ENCODE measurements around the gene PIGU. TPM values are rescaled to one million over a fixed set of nuclear protein-coding genes. Genes with fewer than 3 reads are reported as not detected.

Gene PIGU
- total and polyA plus RNA-seq, 2 donors (not counting 1 experiment from before 2014, with no cell fraction given): 6.4 to 42.6 TPM

- TF ChIP-seq CTCF (conservative IDR thresholded peaks at IDR 0.05 in 1 of 2, IDR thresholded peaks at IDR 0.05 in 1 of 2; ENCODE audit: low read depth in 1 of 2, low read length in 2 of 2): no peak
- no peak for TF ChIP-seq EZH2 (IDR thresholded peaks at IDR 0.05; ENCODE audit: low read length, missing control alignments)
- DNase-seq (ENCODE audit: low read depth in 2 of 2): peak; percentile 89 to 94
- Histone ChIP-seq H3K9ac (ENCODE audit: insufficient read depth, low read length) (peak within 1 kb of the TSS; percentile 97), H3K79me2 (ENCODE audit: control insufficient read depth, insufficient read depth, low read length) (no peaks in the 10 kb centered on the region), H3K27ac (ENCODE audit: insufficient read depth, low read length) (peak within 1 kb of the TSS; percentile 68), H3K4me3 (replicated peaks in 1 of 4; ENCODE audit: control extremely low read depth in 1 of 4, insufficient read depth in 1 of 4, low read depth in 3 of 4, low read length in 4 of 4) (peak within 1 kb of the TSS; percentile 77 to 89 (median 85)), H3K36me3 (ENCODE audit: control insufficient read depth, insufficient read depth, low read length) (no peaks in the 10 kb centered on the region), H3K4me2 (ENCODE audit: extremely low read depth, insufficient read depth, low read length) (peak within 1 kb of the TSS; percentile 100), H3K27me3 (ENCODE audit: control insufficient read depth, insufficient read depth, low read length) (no peaks in the 10 kb centered on the region), H4K20me1 (ENCODE audit: control insufficient read depth, extremely low read depth, insufficient read depth, low read length) (no peaks in the 10 kb centered on the region), H3K4me1 (ENCODE audit: control insufficient read depth, extremely low read depth, insufficient read depth, low read length) (peaks cover 12% of the 10 kb centered on the region), H2AFZ (ENCODE audit: low read length) (peak within 1 kb of the TSS; percentile 97), H3K9me3 (ENCODE audit: control insufficient read depth, insufficient read depth, low read depth, low read length) (no peaks in the 10 kb centered on the region)
Measured at GRCh38 chr20:34704177-34705007, 27.5 kb upstream of the PIGU start, which contains the start of gene TP53INP2. TSS of gene TP53INP2 (plus strand) at chr20:34704344. CDS start at chr20:34708740, 4,396 bp downstream.

GRCh38 chr20:34703424-34704176 lies 26.7 kb upstream of the PIGU start:
- Histone ChIP-seq H3K79me2 (ENCODE audit: control insufficient read depth, insufficient read depth, low read length) (no peaks in the 10 kb centered on the region), H4K20me1 (ENCODE audit: control insufficient read depth, extremely low read depth, insufficient read depth, low read length) (no peaks in the 10 kb centered on the region), H3K27me3 (ENCODE audit: control insufficient read depth, insufficient read depth, low read length) (no peaks in the 10 kb centered on the region), H3K9ac (ENCODE audit: insufficient read depth, low read length) (peak overlapping the region; percentile 97), H3K27ac (ENCODE audit: insufficient read depth, low read length) (peak overlapping the region; percentile 68), H3K4me2 (ENCODE audit: extremely low read depth, insufficient read depth, low read length) (peak overlapping the region; percentile 100), H3K4me3 (replicated peaks in 1 of 4; ENCODE audit: control extremely low read depth in 1 of 4, insufficient read depth in 1 of 4, low read depth in 3 of 4, low read length in 4 of 4) (peak overlapping the region; percentile 77 to 89 (median 85)), H3K4me1 (ENCODE audit: control insufficient read depth, extremely low read depth, insufficient read depth, low read length) (peaks cover 12% of the 10 kb centered on the region), H2AFZ (ENCODE audit: low read length) (peak overlapping the region; percentile 97), H3K36me3 (ENCODE audit: control insufficient read depth, insufficient read depth, low read length) (no peaks in the 10 kb centered on the region), H3K9me3 (ENCODE audit: control insufficient read depth, insufficient read depth, low read depth, low read length) (no peaks in the 10 kb centered on the region)
- TF ChIP-seq EZH2 (IDR thresholded peaks at IDR 0.05; ENCODE audit: low read length, missing control alignments): no peak
- TF ChIP-seq CTCF (conservative IDR thresholded peaks at IDR 0.05 in 1 of 2, IDR thresholded peaks at IDR 0.05 in 1 of 2; ENCODE audit: low read depth in 1 of 2, low read length in 2 of 2): no peak
- DNase-seq (ENCODE audit: low read depth in 2 of 2): peak; percentile 18 to 22

- TF ChIP-seq EZH2 (IDR thresholded peaks at IDR 0.05; ENCODE audit: low read length, missing control alignments) (no peak), CTCF (conservative IDR thresholded peaks at IDR 0.05 in 1 of 2, IDR thresholded peaks at IDR 0.05 in 1 of 2; ENCODE audit: low read depth in 1 of 2, low read length in 2 of 2) (no peak)
- Histone ChIP-seq H3K79me2 (ENCODE audit: control insufficient read depth, insufficient read depth, low read length) (no peaks in the 10 kb centered on the region), H3K36me3 (ENCODE audit: control insufficient read depth, insufficient read depth, low read length) (no peaks in the 10 kb centered on the region), H3K9me3 (ENCODE audit: control insufficient read depth, insufficient read depth, low read depth, low read length) (no peaks in the 10 kb centered on the region), H3K27me3 (ENCODE audit: control insufficient read depth, insufficient read depth, low read length) (no peaks in the 10 kb centered on the region), H2AFZ (ENCODE audit: low read length) (no peak overlapping the region), H3K4me3 (replicated peaks in 1 of 4; ENCODE audit: control extremely low read depth in 1 of 4, insufficient read depth in 1 of 4, low read depth in 3 of 4, low read length in 4 of 4) (peak overlapping the region in 2 of 4 experiments; percentile 86 to 89), H3K27ac (ENCODE audit: insufficient read depth, low read length) (no peak overlapping the region), H3K4me1 (ENCODE audit: control insufficient read depth, extremely low read depth, insufficient read depth, low read length) (peaks cover 12% of the 10 kb centered on the region), H3K4me2 (ENCODE audit: extremely low read depth, insufficient read depth, low read length) (peak overlapping the region; percentile 100), H4K20me1 (ENCODE audit: control insufficient read depth, extremely low read depth, insufficient read depth, low read length) (no peaks in the 10 kb centered on the region), H3K9ac (ENCODE audit: insufficient read depth, low read length) (no peak overlapping the region)
- DNase-seq (ENCODE audit: low read depth in 2 of 2): no peak
Measured at GRCh38 chr20:34703061-34703423, 26.1 kb upstream of the PIGU start.
